Lower lobe of right lung (tissue), 2 donors: ENCODE data around the gene DOCK1. TPM values are rescaled to one million over a fixed set of nuclear protein-coding genes. Genes with fewer than 3 reads are reported as not detected.

Source experiments
- ATAC-seq, 2 donors: fragments of 200-7000 bp; cut with Tn5 transposase; one replicate each; pipeline ENCODE4 v1.9.1; 2020 to 2022; ENCODE audit warnings: mild to moderate bottlenecking in 2 of 2, moderate library complexity in 2 of 2
- DNase-seq: peaks from one replicate; pipeline ENCODE4 v3.0.0-alpha.2; 2020
- H3K27ac ChIP-seq: fragments of 200-600 bp; one replicate; pipeline ENCODE4 v1.8.0; 2022
- H3K27me3 ChIP-seq: fragments of 200-600 bp; one replicate; pipeline ENCODE4 v1.8.0; 2022; ENCODE audit warnings: low read depth
- H3K36me3 ChIP-seq: fragments of 200-600 bp; one replicate; pipeline ENCODE4 v1.8.0; 2022; ENCODE audit warnings: mild to moderate bottlenecking
- H3K4me1 ChIP-seq: fragments of 200-600 bp; one replicate; pipeline ENCODE4 v1.8.0; 2022
- H3K4me3 ChIP-seq: fragments of 200-600 bp; one replicate; pipeline ENCODE4 v1.8.0; 2022; ENCODE audit warnings: mild to moderate bottlenecking
- H3K9me3 ChIP-seq: fragments of 200-600 bp; one replicate; pipeline ENCODE4 v1.8.0; 2022
- CTCF ChIP-seq: fragments of 200-600 bp; IDR thresholded peaks from one replicate; pipeline ENCODE4 v1.8.0; 2022; ENCODE audit warnings: antibody characterized with exemption, mild to moderate bottlenecking
- intact Hi-C: fragments of 100-400 bp; cut with DNase I; formaldehyde crosslinking; loops from one replicate; pipeline ENCODE4 v1.11.0; 2022
- total RNA-seq: library from RNA; stranded (reverse); fragmentation: NEBNext Ultra II Directional; extraction: Animal tissue kit (Norgen Biotek cat#: 25700); gene quantifications from one replicate; pipeline ENCODE4 v1.2.1, GENCODE V29; 2021
- donor health status: DM: no; HTN: yes; CAD: no; lungs with severe emphysema.

Gene DOCK1
- total RNA-seq, 1 donor from 2014 or later, result 44.8 TPM

GRCh38 chr10:126957111-126957510 lies 51.9 kb downstream of the DOCK1 start:
- no peak overlapping the region for H3K4me3 ChIP-seq
- no peak overlapping the region for H3K27ac ChIP-seq
- intact Hi-C loops, result no loop called here
- no peak for TF ChIP-seq CTCF
- H3K27me3 ChIP-seq, result no peaks in the 10 kb centered on the region
- H3K36me3 ChIP-seq, result no peaks in the 10 kb centered on the region
- ATAC-seq, result no peak
- no peaks in the 10 kb centered on the region for H3K4me1 ChIP-seq
- no peak for DNase-seq
- no peaks in the 10 kb centered on the region for H3K9me3 ChIP-seq

- no peak for DNase-seq
Measured at GRCh38 chr10:126959431-126959830, 54.2 kb downstream of the DOCK1 start.

GRCh38 chr10:126959906-126960685 lies 54.9 kb downstream of the DOCK1 start:
- intact Hi-C loops, result no loop called here
- H3K36me3 ChIP-seq, result no peaks in the 10 kb centered on the region
- ATAC-seq, result no peak
- no peak overlapping the region for H3K4me3 ChIP-seq
- H3K9me3 ChIP-seq, result no peaks in the 10 kb centered on the region
- no peak for TF ChIP-seq CTCF
- no peaks in the 10 kb centered on the region for H3K27me3 ChIP-seq
- H3K27ac ChIP-seq, result no peak overlapping the region
- no peaks in the 10 kb centered on the region for H3K4me1 ChIP-seq
- DNase-seq, result no peak

More at GRCh38 chr10:126959431-126959830, 54.2 kb downstream of the DOCK1 start:
- Histone ChIP-seq H3K9me3 (no peaks in the 10 kb centered on the region), H3K27me3 (no peaks in the 10 kb centered on the region), H3K4me3 (no peak overlapping the region), H3K27ac (no peak overlapping the region), H3K4me1 (no peaks in the 10 kb centered on the region), H3K36me3 (no peaks in the 10 kb centered on the region)
- ATAC-seq, result no peak
- intact Hi-C loops, result no loop called here
- no peak for TF ChIP-seq CTCF

- Histone ChIP-seq H3K27ac (no peak overlapping the region), H3K27me3 (no peaks in the 10 kb centered on the region), H3K4me1 (no peaks in the 10 kb centered on the region), H3K9me3 (no peaks in the 10 kb centered on the region), H3K36me3 (no peaks in the 10 kb centered on the region), H3K4me3 (no peak overlapping the region)
- intact Hi-C loops, result no loop called here
- no peak for TF ChIP-seq CTCF
- no peak for ATAC-seq
- DNase-seq, result no peak
Measured at GRCh38 chr10:126963354-126963753, 58.1 kb downstream of the DOCK1 start.

- Histone ChIP-seq H3K9me3 (no peaks in the 10 kb centered on the region), H3K27me3 (no peaks in the 10 kb centered on the region), H3K4me1 (no peaks in the 10 kb centered on the region), H3K36me3 (no peaks in the 10 kb centered on the region), H3K4me3 (no peak overlapping the region), H3K27ac (no peak overlapping the region)
- no peak for DNase-seq
- intact Hi-C loops, result no loop called here
- no peak for TF ChIP-seq CTCF
- ATAC-seq, result no peak
Measured at GRCh38 chr10:126964190-126964589, 59.0 kb downstream of the DOCK1 start.
